HepG2 (cell line): ENCODE data around the gene PXK. TPM values are rescaled to one million over a fixed set of nuclear protein-coding genes. Genes with fewer than 3 reads are reported as not detected.
A peak's percentile ranks its signal among the peaks of the same experiment; 100 is the strongest.

Source experiments
- ADNP ChIP-seq: sonication (generic); formaldehyde crosslinking; IDR thresholded peaks from 2 replicates; pipeline ENCODE4 v1.4.0; 2020; ENCODE audit warnings: missing genetic modification reagents
- DDIT3 ChIP-seq: sonication (generic); formaldehyde crosslinking; IDR thresholded peaks from 2 replicates; pipeline ENCODE4 v1.4.0; 2020; ENCODE audit warnings: mild to moderate bottlenecking, missing genetic modification reagents
- ELF3 ChIP-seq: IDR thresholded peaks from 2 replicates; pipeline ENCODE4 v1.6.1; 2016; ENCODE audit warnings: missing genetic modification reagents, missing compliant biosample characterization
- ELF4 ChIP-seq: sonication (generic); formaldehyde crosslinking; IDR thresholded peaks from 2 replicates; pipeline ENCODE4 v1.5.0; 2020; ENCODE audit warnings: missing genetic modification reagents, mild to moderate bottlenecking, moderate library complexity, borderline replicate concordance
- HMGXB3 ChIP-seq: sonication (generic); formaldehyde crosslinking; IDR thresholded peaks from 2 replicates; pipeline ENCODE4 v1.4.0; 2020; ENCODE audit warnings: missing genetic modification reagents, borderline replicate concordance
- MAFG ChIP-seq: sonication (generic); formaldehyde crosslinking; IDR thresholded peaks from 2 replicates; pipeline ENCODE4 v1.5.1; 2020; ENCODE audit warnings: mild to moderate bottlenecking, missing genetic modification reagents
- MLX ChIP-seq: IDR thresholded peaks from 2 replicates; pipeline ENCODE4 v1.6.1; 2016
- PCBP2 ChIP-seq: fragments of 200-400 bp; formaldehyde crosslinking; optimal IDR thresholded peaks from 2 replicates; pipeline ENCODE3; 2018; ENCODE audit warnings: low read length, low read depth; ENCODE audit not compliant: poor library complexity, severe bottlenecking
- RELA ChIP-seq: sonication (generic); formaldehyde crosslinking; IDR thresholded peaks from 2 replicates; pipeline ENCODE4 v1.4.0; 2020; ENCODE audit warnings: missing genetic modification reagents
- SOX6 ChIP-seq, 2 experiments: fragments of 450-650 bp in 1 of 2; sonication (generic) in 1 of 2; formaldehyde crosslinking in 1 of 2; IDR thresholded peaks; 2 replicates each; pipeline versions ENCODE4 v1.4.0 to v1.6.1; 2017 to 2020; ENCODE audit warnings: antibody characterized with exemption in 1 of 2, mild to moderate bottlenecking in 1 of 2, missing genetic modification reagents in 1 of 2
- TEF ChIP-seq: sonication (generic); formaldehyde crosslinking; IDR thresholded peaks from 2 replicates; pipeline ENCODE4 v1.5.0; 2020; ENCODE audit warnings: missing genetic modification reagents
- ZNF124 ChIP-seq: sonication (generic); formaldehyde crosslinking; IDR thresholded peaks from 2 replicates; pipeline ENCODE4 v1.4.0; 2020; ENCODE audit warnings: missing genetic modification reagents
- ZNF274 ChIP-seq: sonication (generic); formaldehyde crosslinking; IDR thresholded peaks from 2 replicates; pipeline ENCODE4 v1.5.1; 2020; ENCODE audit warnings: mild to moderate bottlenecking, missing genetic modification reagents
- ZNF451 ChIP-seq: sonication (generic); formaldehyde crosslinking; IDR thresholded peaks from 2 replicates; pipeline ENCODE4 v1.5.0; 2020; ENCODE audit warnings: mild to moderate bottlenecking, missing genetic modification reagents
- ZNF672 ChIP-seq: sonication (generic); formaldehyde crosslinking; IDR thresholded peaks from 2 replicates; pipeline ENCODE4 v1.8.1; 2022; ENCODE audit warnings: missing genetic modification reagents
- ZNF7 ChIP-seq: IDR thresholded peaks from 2 replicates; pipeline ENCODE4 v1.6.1; 2016; ENCODE audit warnings: missing biosample characterization, missing genetic modification reagents
- ZNF709 ChIP-seq: sonication (generic); formaldehyde crosslinking; IDR thresholded peaks from 2 replicates; pipeline ENCODE4 v1.5.0; 2020; ENCODE audit warnings: mild to moderate bottlenecking, missing genetic modification reagents
- ZNF775 ChIP-seq: sonication (generic); formaldehyde crosslinking; IDR thresholded peaks from 2 replicates; pipeline ENCODE4 v1.4.0; 2020; ENCODE audit warnings: missing genetic modification reagents, mild to moderate bottlenecking, moderate library complexity, borderline replicate concordance
- ZNF780A ChIP-seq: sonication (generic); formaldehyde crosslinking; IDR thresholded peaks from 2 replicates; pipeline ENCODE4 v1.8.0; 2022; ENCODE audit warnings: mild to moderate bottlenecking, missing genetic modification reagents, moderate library complexity
- ZSCAN20 ChIP-seq: sonication (generic); formaldehyde crosslinking; IDR thresholded peaks from 2 replicates; pipeline ENCODE4 v1.4.0; 2020; ENCODE audit warnings: missing genetic modification reagents, mild to moderate bottlenecking, borderline replicate concordance
- polyA plus RNA-seq, 8 experiments: library from polyadenylated mRNA; depleted of rRNA in 3 of 8; stranded (reverse) in 7 of 8; unstranded in 1 of 8; fragments of >200 nt; fragmentation: Illumina TruSeq in 4 of 8; extraction: Trizol in 4 of 8; gene quantifications; 2 replicates each; pipeline versions ENCODE4 v1.2.1 to v1.2.3, GENCODE V29; 2011 to 2016; ENCODE audit warnings: low read depth in 4 of 8, missing spikeins in 1 of 8, mixed read lengths in 1 of 8; ENCODE audit not compliant: insufficient read depth in 1 of 8
- total RNA-seq, 5 experiments: library from RNA; depleted of rRNA; stranded (reverse); fragments of >200 nt; fragmentation: Illumina TruSeq; extraction: Trizol; gene quantifications; 2 replicates each; pipeline ENCODE4 v1.2.3, GENCODE V29; 2016; ENCODE audit warnings: low read depth in 1 of 5
- TF ChIP-seq, protein P1 (sequence below), 2 experiments: sonication (generic) in 1 of 2; formaldehyde crosslinking in 1 of 2; IDR thresholded peaks; 2 replicates each; pipeline versions ENCODE4 v1.5.1 to v1.6.1; 2011 to 2020; ENCODE audit warnings: borderline replicate concordance in 1 of 2, low read depth in 1 of 2, low read length in 1 of 2, mild to moderate bottlenecking in 1 of 2, missing genetic modification reagents in 1 of 2, moderate library complexity in 1 of 2

PXK gene
- total and polyA plus RNA-seq, 2 of the 13 experiments (the other 11 are each of a cell fraction or from before 2014, with no cell fraction given) = 6.4 to 18.6 TPM

DNA sequence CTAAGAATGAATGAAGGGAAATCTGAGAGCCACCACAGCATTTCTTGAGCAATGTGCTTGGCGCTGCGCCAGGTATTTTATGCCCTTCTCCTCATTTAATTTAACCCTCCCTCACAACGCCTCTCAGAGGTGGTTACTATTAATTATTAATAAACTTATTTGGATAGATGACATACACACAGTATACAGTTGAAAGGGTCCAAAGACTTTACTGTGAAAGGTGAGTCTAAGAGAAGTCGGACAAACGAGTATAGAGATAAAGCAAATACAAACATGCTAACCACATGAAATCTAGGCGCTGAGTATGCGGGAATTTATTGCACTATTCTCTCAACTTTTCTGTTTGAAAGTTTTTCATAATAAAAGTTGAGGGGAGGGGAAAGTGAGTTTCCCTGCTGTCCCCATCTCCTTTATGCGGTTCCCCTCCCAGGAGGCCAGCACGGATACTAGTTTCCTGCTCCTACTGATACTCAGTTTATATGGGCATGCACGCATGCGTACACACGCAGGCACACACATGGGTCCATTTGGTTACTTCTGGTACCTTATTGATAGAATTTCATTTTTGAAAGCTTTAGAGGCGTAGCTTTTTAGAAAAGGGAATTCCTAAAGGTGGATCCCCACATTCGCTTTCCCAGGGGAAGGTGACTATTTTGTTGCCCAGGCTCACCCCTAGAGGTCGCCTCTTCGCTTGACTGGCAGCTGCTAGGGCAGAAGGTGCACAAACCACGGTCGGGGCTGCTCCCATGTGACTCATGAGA lies 130.7 kb downstream of the PXK start (continued):
- TF ChIP-seq ZNF124 (no peak), SOX6 (IDR thresholded peaks at IDR 0.05) (no peak), SOX6 (CRISPR knock-in tag; IDR thresholded peaks at IDR 0.05) (peak; percentile 66; the same call in 1 of the 2 replicates), MLX (CRISPR knock-in tag) (no peak), ELF4 (CRISPR knock-in tag) (0 out of 2 replicates have a peak, but pooled peaks have one; percentile 51), ZNF709 (CRISPR knock-in tag) (no peak), MAFG (CRISPR knock-in tag) (no peak), DDIT3 (no peak), ADNP (no peak), ZNF775 (CRISPR knock-in tag) (no peak), ZNF672 (CRISPR knock-in tag) (no peak), ZNF780A (no peak), RELA (no peak), ZNF451 (no peak), PCBP2 (no peak), ELF3 (CRISPR knock-in tag) (peak; percentile 45; the same call in 1 of the 2 replicates), ZNF7 (no peak), ZSCAN20 (CRISPR knock-in tag) (peak; percentile 67; the same call in 1 of the 2 replicates), TEF (CRISPR knock-in tag) (no peak), HMGXB3 (CRISPR knock-in tag) (0 out of 2 replicates have a peak, but pooled peaks have one; percentile 21), ZNF274 (CRISPR knock-in tag) (no peak)
- TF ChIP-seq, protein P1, sequence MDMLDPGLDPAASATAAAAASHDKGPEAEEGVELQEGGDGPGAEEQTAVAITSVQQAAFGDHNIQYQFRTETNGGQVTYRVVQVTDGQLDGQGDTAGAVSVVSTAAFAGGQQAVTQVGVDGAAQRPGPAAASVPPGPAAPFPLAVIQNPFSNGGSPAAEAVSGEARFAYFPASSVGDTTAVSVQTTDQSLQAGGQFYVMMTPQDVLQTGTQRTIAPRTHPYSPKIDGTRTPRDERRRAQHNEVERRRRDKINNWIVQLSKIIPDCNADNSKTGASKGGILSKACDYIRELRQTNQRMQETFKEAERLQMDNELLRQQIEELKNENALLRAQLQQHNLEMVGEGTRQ (IDR thresholded peaks at IDR 0.05; ENCODE audit: low read depth, low read length) = no peak
- TF ChIP-seq, protein P1 (CRISPR knock-in tag; IDR thresholded peaks at IDR 0.05; ENCODE audit: borderline replicate concordance) = no peak
